ENCODE data around the gene EGFL7. TPM values are rescaled to one million over a fixed set of nuclear protein-coding genes. Genes with fewer than 3 reads are reported as not detected.
A peak's percentile ranks its signal among the peaks of the same experiment; 100 is the strongest.

The EGFL7 gene
- total and polyA plus RNA-seq, 10 of the 15 experiments (the other 5 are each of a cell fraction or from before 2014, with no cell fraction given), result 0.06 to 0.46 (median 0.19) TPM; not detected in 5

GRCh38 chr9:136721339-136722092 lies 58.8 kb downstream of the EGFL7 start:
- Histone ChIP-seq H4K20me1 (ENCODE audit: control insufficient read depth, insufficient read depth) (peaks cover 9% of the 10 kb centered on the region), H3K9ac (ENCODE audit: control insufficient read depth, insufficient read depth, low read length) (no peak overlapping the region), H2AFZ (ENCODE audit: control insufficient read depth, low read depth, low read length) (no peak overlapping the region), H3K79me2 (ENCODE audit: control insufficient read depth, insufficient read depth, low read length) (peaks cover 13% of the 10 kb centered on the region), H3K27ac (ENCODE audit: control insufficient read depth, insufficient read depth) (no peak overlapping the region), H3K27me3 (replicated peaks in 1 of 2; ENCODE audit: control insufficient read depth in 2 of 2, insufficient read depth in 2 of 2, low read length in 1 of 2) (no peaks in the 10 kb centered on the region), H3K4me3 (no peak overlapping the region), H3K9me3 (replicated peaks; ENCODE audit: control insufficient read depth, insufficient read depth, low read length) (no peaks in the 10 kb centered on the region), H3K36me3 (ENCODE audit: control insufficient read depth in 2 of 2, insufficient read depth in 2 of 2, low read length in 1 of 2) (peaks cover 18 to 28% of the 10 kb centered on the region in 2 experiments), H3K4me1 (ENCODE audit: control insufficient read depth, insufficient read depth, low read length) (peaks cover 7% of the 10 kb centered on the region), H3K4me2 (ENCODE audit: control insufficient read depth, insufficient read depth) (no peak overlapping the region)
- ATAC-seq (no peak), DNase-seq (ENCODE audit: low read depth, low spot score) (no peak), FAIRE-seq (no peak)
- ChIA-PET POLR2A (no interaction called here), RAD21 (ENCODE audit: unreplicated experiment) (no interaction called here), CTCF (no interaction called here), SMC1A (ENCODE audit: uncharacterized antibody, unreplicated experiment) (no interaction called here)
- intact Hi-C loops (cut with micrococcal nuclease; ENCODE audit: unreplicated experiment) (no loop called here), in situ Hi-C loops (cut with MboI) (no loop called here)
- WGBS (ENCODE audit: insufficient coverage, insufficient replicate concordance, low lambda C conversion rate, missing lambda C conversion rate), result 62% methylated on average over 30 of the region's 30 CpGs
- TF ChIP-seq ZBED1 (IDR thresholded peaks at IDR 0.05; ENCODE audit: borderline replicate concordance), result 0 out of 2 replicates have a peak, but pooled peaks have one; percentile 26
- TF ChIP-seq POLR2A (IDR thresholded peaks at IDR 0.05; ENCODE audit: low read depth, low read length), result peak; percentile 55; the same call in 1 of the 2 replicates
- TF ChIP-seq BMI1 (IDR thresholded peaks at IDR 0.05; ENCODE audit: borderline replicate concordance), result no peak
- no TSS peak for BruUV-seq (replicated peaks)

MicroRNAs encoded within 50 kb of the gene (microRNA counts, 767-probe panel; counts per million panel counts)
- 2,470 counts per million, percentile 84 among the panel's probes with 10 or more counts for microRNA hsa-miR-126-3p

Small RNA genes within 50 kb of the gene (microRNA-seq; reads per million reads assigned to microRNA genes)
- 1,695 reads per million, percentile 91 among the genes with 10 or more reads in this experiment for gene MIR126

Small RNA genes within 50 kb of the gene (small RNA-seq; reads per million reads assigned to genes)
- gene MIR126, result 4.1 reads per million, percentile 84 among the genes with 10 or more reads in this experiment

Other genes starting within 250 kb of the EGFL7 start
Only the 7 nearest of the 17 such genes appear.
- 6.9 and 9.7 TPM in 2 replicates for gene NOTCH1, start 116.9 kb upstream of the EGFL7 start, total RNA-seq (2014; rRNA removed)
- gene NOTCH1, start 116.9 kb upstream of the EGFL7 start, total RNA-seq (2014; rRNA removed; fragmentation: Illumina TruSeq; extraction: Trizol), result 1.8 and 2.5 TPM in 2 replicates
- 38.6 and 40.0 TPM in 2 replicates for gene NOTCH1, start 116.9 kb upstream of the EGFL7 start, total RNA-seq (2021)
- gene NOTCH1, start 116.9 kb upstream of the EGFL7 start, polyA plus RNA-seq (2011; rRNA removed), result 1.4 TPM in 2 replicates
- 1.1 and 2.7 TPM in 2 replicates for gene NOTCH1, start 116.9 kb upstream of the EGFL7 start, polyA plus RNA-seq (2014; fragmentation: Illumina TruSeq; extraction: Trizol)
- gene NOTCH1, start 116.9 kb upstream of the EGFL7 start, polyA plus RNA-seq (2014; fragmentation: Nextera tagmentation; extraction: Ambion mirVana), result under 1 TPM; 0.02 to 0.24 TPM
- 12.4 and 12.7 TPM in 2 replicates for gene NOTCH1, start 116.9 kb upstream of the EGFL7 start, polyA plus RNA-seq (2014; rRNA removed)
- gene NOTCH1, start 116.9 kb upstream of the EGFL7 start, polyA plus RNA-seq (2016; fragmentation: Nextera tagmentation; extraction: Ambion mirVana), result 1 to 10 TPM; 4.7 to 6.8 TPM
- 16.2 and 18.9 TPM in 2 replicates for gene AGPAT2, start 24.5 kb downstream of the EGFL7 start, total RNA-seq (2014; rRNA removed)
- gene AGPAT2, start 24.5 kb downstream of the EGFL7 start, total RNA-seq (2014; rRNA removed; fragmentation: Illumina TruSeq; extraction: Trizol), result 6.8 and 7.1 TPM in 2 replicates
- 22.5 TPM in 2 replicates for gene AGPAT2, start 24.5 kb downstream of the EGFL7 start, total RNA-seq (2021)
- gene AGPAT2, start 24.5 kb downstream of the EGFL7 start, polyA plus RNA-seq (2011; rRNA removed), result 6.5 and 17.5 TPM in 2 replicates
- gene AGPAT2, start 24.5 kb downstream of the EGFL7 start, polyA plus RNA-seq (2014; fragmentation: Illumina TruSeq; extraction: Trizol), result 0.92 and 6.0 TPM in 2 replicates
- gene AGPAT2, start 24.5 kb downstream of the EGFL7 start, polyA plus RNA-seq (2014; fragmentation: Nextera tagmentation; extraction: Ambion mirVana), result under 1 TPM; 0.10 to 0.47 TPM
- gene AGPAT2, start 24.5 kb downstream of the EGFL7 start, polyA plus RNA-seq (2014; rRNA removed), result 25.4 and 28.5 TPM in 2 replicates
- 10 to 100 TPM; 19.5 to 23.7 TPM for gene AGPAT2, start 24.5 kb downstream of the EGFL7 start, polyA plus RNA-seq (2016; fragmentation: Nextera tagmentation; extraction: Ambion mirVana)
- 0.11 and 0.28 TPM in 2 replicates for gene DIPK1B, start 49.7 kb downstream of the EGFL7 start, total RNA-seq (2014; rRNA removed)
- gene DIPK1B, start 49.7 kb downstream of the EGFL7 start, total RNA-seq (2014; rRNA removed; fragmentation: Illumina TruSeq; extraction: Trizol), result 0.09 TPM in 2 replicates
- 0.21 and 0.32 TPM in 2 replicates for gene DIPK1B, start 49.7 kb downstream of the EGFL7 start, total RNA-seq (2021)
- 0.06 and 0.12 TPM in 2 replicates for gene DIPK1B, start 49.7 kb downstream of the EGFL7 start, polyA plus RNA-seq (2011; rRNA removed)
- not detected in 2 replicates for gene DIPK1B, start 49.7 kb downstream of the EGFL7 start, polyA plus RNA-seq (2014; fragmentation: Illumina TruSeq; extraction: Trizol)
- not detected for gene DIPK1B, start 49.7 kb downstream of the EGFL7 start, polyA plus RNA-seq (2014; fragmentation: Nextera tagmentation; extraction: Ambion mirVana)
- 0.16 and 0.20 TPM in 2 replicates for gene DIPK1B, start 49.7 kb downstream of the EGFL7 start, polyA plus RNA-seq (2014; rRNA removed)
- gene DIPK1B, start 49.7 kb downstream of the EGFL7 start, polyA plus RNA-seq (2016; fragmentation: Nextera tagmentation; extraction: Ambion mirVana), result under 1 TPM; 0.08 to 0.13 TPM
- 0.06 TPM in 1 of 2 replicates, not detected in the other for gene LCN10, start 80.0 kb downstream of the EGFL7 start, total RNA-seq (2014; rRNA removed)
- 0.18 and 0.28 TPM in 2 replicates for gene LCN10, start 80.0 kb downstream of the EGFL7 start, total RNA-seq (2014; rRNA removed; fragmentation: Illumina TruSeq; extraction: Trizol)
- gene LCN10, start 80.0 kb downstream of the EGFL7 start, total RNA-seq (2021), result 0.21 and 0.51 TPM in 2 replicates
- gene LCN10, start 80.0 kb downstream of the EGFL7 start, polyA plus RNA-seq (2011; rRNA removed), result 1.3 TPM in 2 replicates
- 0.16 TPM in 1 of 2 replicates, not detected in the other for gene LCN10, start 80.0 kb downstream of the EGFL7 start, polyA plus RNA-seq (2014; fragmentation: Illumina TruSeq; extraction: Trizol)
- gene LCN10, start 80.0 kb downstream of the EGFL7 start, polyA plus RNA-seq (2014; fragmentation: Nextera tagmentation; extraction: Ambion mirVana), result under 1 TPM in 1 of 2 experiments, not detected in 1; 0.11 TPM
- 0.06 and 0.35 TPM in 2 replicates for gene LCN10, start 80.0 kb downstream of the EGFL7 start, polyA plus RNA-seq (2014; rRNA removed)
- 1 to 10 TPM in 1 of 2 experiments, under 1 TPM in 1; 0.39 to 1.1 TPM for gene LCN10, start 80.0 kb downstream of the EGFL7 start, polyA plus RNA-seq (2016; fragmentation: Nextera tagmentation; extraction: Ambion mirVana)
- not detected in 2 replicates for gene LCN6, start 85.6 kb downstream of the EGFL7 start, total RNA-seq (2014; rRNA removed)
- not detected in 2 replicates for gene LCN6, start 85.6 kb downstream of the EGFL7 start, total RNA-seq (2014; rRNA removed; fragmentation: Illumina TruSeq; extraction: Trizol)
- gene LCN6, start 85.6 kb downstream of the EGFL7 start, total RNA-seq (2021), result not detected in 2 replicates
- gene LCN6, start 85.6 kb downstream of the EGFL7 start, polyA plus RNA-seq (2011; rRNA removed), result not detected in 2 replicates
- not detected in 2 replicates for gene LCN6, start 85.6 kb downstream of the EGFL7 start, polyA plus RNA-seq (2014; fragmentation: Illumina TruSeq; extraction: Trizol)
- not detected for gene LCN6, start 85.6 kb downstream of the EGFL7 start, polyA plus RNA-seq (2014; fragmentation: Nextera tagmentation; extraction: Ambion mirVana)
- gene LCN6, start 85.6 kb downstream of the EGFL7 start, polyA plus RNA-seq (2014; rRNA removed), result not detected in 2 replicates
- gene LCN6, start 85.6 kb downstream of the EGFL7 start, polyA plus RNA-seq (2016; fragmentation: Nextera tagmentation; extraction: Ambion mirVana), result not detected
- gene LCN8, start 95.3 kb downstream of the EGFL7 start, total RNA-seq (2014; rRNA removed), result not detected in 2 replicates
- not detected in 2 replicates for gene LCN8, start 95.3 kb downstream of the EGFL7 start, total RNA-seq (2014; rRNA removed; fragmentation: Illumina TruSeq; extraction: Trizol)
- not detected in 2 replicates for gene LCN8, start 95.3 kb downstream of the EGFL7 start, total RNA-seq (2021)
- gene LCN8, start 95.3 kb downstream of the EGFL7 start, polyA plus RNA-seq (2011; rRNA removed), result not detected in 2 replicates
- gene LCN8, start 95.3 kb downstream of the EGFL7 start, polyA plus RNA-seq (2014; fragmentation: Illumina TruSeq; extraction: Trizol), result not detected in 2 replicates
- not detected for gene LCN8, start 95.3 kb downstream of the EGFL7 start, polyA plus RNA-seq (2014; fragmentation: Nextera tagmentation; extraction: Ambion mirVana)
- not detected in 2 replicates for gene LCN8, start 95.3 kb downstream of the EGFL7 start, polyA plus RNA-seq (2014; rRNA removed)
- not detected for gene LCN8, start 95.3 kb downstream of the EGFL7 start, polyA plus RNA-seq (2016; fragmentation: Nextera tagmentation; extraction: Ambion mirVana)
- gene LCN15, start 101.6 kb downstream of the EGFL7 start, total RNA-seq (2014; rRNA removed), result 0.22 TPM in 1 of 2 replicates, not detected in the other
- not detected in 2 replicates for gene LCN15, start 101.6 kb downstream of the EGFL7 start, total RNA-seq (2014; rRNA removed; fragmentation: Illumina TruSeq; extraction: Trizol)
- gene LCN15, start 101.6 kb downstream of the EGFL7 start, total RNA-seq (2021), result not detected in 2 replicates
- not detected in 2 replicates for gene LCN15, start 101.6 kb downstream of the EGFL7 start, polyA plus RNA-seq (2011; rRNA removed)
- not detected in 2 replicates for gene LCN15, start 101.6 kb downstream of the EGFL7 start, polyA plus RNA-seq (2014; fragmentation: Illumina TruSeq; extraction: Trizol)
- not detected for gene LCN15, start 101.6 kb downstream of the EGFL7 start, polyA plus RNA-seq (2014; fragmentation: Nextera tagmentation; extraction: Ambion mirVana)
- gene LCN15, start 101.6 kb downstream of the EGFL7 start, polyA plus RNA-seq (2014; rRNA removed), result 0.11 TPM in 1 of 2 replicates, not detected in the other
- under 1 TPM; 0.37 to 0.50 TPM for gene LCN15, start 101.6 kb downstream of the EGFL7 start, polyA plus RNA-seq (2016; fragmentation: Nextera tagmentation; extraction: Ambion mirVana)

Measured in GM12878 (cell line).